ENCODE measurements around the gene REM1.

- TF ChIP-seq POLR2A (IDR thresholded peaks at IDR 0.05) = no peak
- no peak for TF ChIP-seq CTCF (IDR thresholded peaks at IDR 0.05)
Observed at GRCh38 chr20:31474758-31475427, at the start of gene REM1, which contains the start of gene DEFB124.

Data from ovary (tissue), 3 donors.